Parathyroid adenoma (tissue), 2 donors: ENCODE results near the gene LTBP1.
"Not testable (repeated sequence)": the region's sequence is repeated elsewhere in the genome, so short reads cannot be mapped to it uniquely, and the experiment has no call there.

Experiments used
- H2AFZ ChIP-seq: fragments of 300-600 bp; sonication (generic); one replicate; pipeline ENCODE4 v1.7.0; 2017; ENCODE audit warnings: antibody characterized with exemption, mild to moderate bottlenecking
- H3K27ac ChIP-seq: fragments of 300-600 bp; sonication (generic); one replicate; pipeline ENCODE4 v1.7.0; 2017
- H3K27me3 ChIP-seq: fragments of 300-600 bp; sonication (generic); one replicate; pipeline ENCODE4 v1.7.0; 2017; ENCODE audit warnings: low read length; ENCODE audit not compliant: control insufficient read depth, insufficient read depth
- H3K36me3 ChIP-seq: fragments of 300-600 bp; sonication (generic); one replicate; pipeline ENCODE4 v1.7.0; 2017; ENCODE audit warnings: low read length; ENCODE audit not compliant: control insufficient read depth, insufficient read depth
- H3K4me1 ChIP-seq: fragments of 300-600 bp; sonication (generic); one replicate; pipeline ENCODE4 v1.7.0; 2017; ENCODE audit warnings: control low read depth
- H3K4me2 ChIP-seq: fragments of 300-600 bp; sonication (generic); one replicate; pipeline ENCODE4 v1.7.0; 2017; ENCODE audit warnings: low read length
- H3K4me3 ChIP-seq: fragments of 300-600 bp; sonication (generic); one replicate; pipeline ENCODE4 v1.7.0; 2017; ENCODE audit warnings: low read depth, low read length
- H3K79me2 ChIP-seq: fragments of 300-600 bp; sonication (generic); one replicate; pipeline ENCODE4 v1.7.0; 2017; ENCODE audit warnings: control low read depth
- H3K9ac ChIP-seq: fragments of 300-600 bp; sonication (generic); one replicate; pipeline ENCODE4 v1.7.0; 2017; ENCODE audit warnings: mild to moderate bottlenecking
- H3K9me3 ChIP-seq: fragments of 300-600 bp; sonication (generic); one replicate; pipeline ENCODE4 v1.7.0; 2017; ENCODE audit warnings: low read length; ENCODE audit not compliant: control insufficient read depth
- TF ChIP-seq, protein P1 (sequence below): fragments of 300-600 bp; sonication (generic); IDR thresholded peaks from one replicate; pipeline ENCODE4 v1.7.0; 2017; ENCODE audit warnings: antibody characterized with exemption, mild to moderate bottlenecking
- donor health status: primary hyperparathyroidism.

The LTBP1 gene

GRCh38 chr2:33363325-33364298 lies 416.9 kb downstream of the LTBP1 start:
- H2AFZ ChIP-seq: no peak overlapping the region
- no peaks in the 10 kb centered on the region for H3K36me3 ChIP-seq
- no peak overlapping the region for H3K4me3 ChIP-seq
- H3K4me2 ChIP-seq: no peak overlapping the region
- H3K79me2 ChIP-seq: no peaks in the 10 kb centered on the region
- H3K9me3 ChIP-seq: no peaks in the 10 kb centered on the region
- H3K27ac ChIP-seq: no peak overlapping the region
- H3K9ac ChIP-seq: no peak overlapping the region
- no peaks in the 10 kb centered on the region for H3K4me1 ChIP-seq
- H3K27me3 ChIP-seq: no peaks in the 10 kb centered on the region
- TF ChIP-seq, protein P1, sequence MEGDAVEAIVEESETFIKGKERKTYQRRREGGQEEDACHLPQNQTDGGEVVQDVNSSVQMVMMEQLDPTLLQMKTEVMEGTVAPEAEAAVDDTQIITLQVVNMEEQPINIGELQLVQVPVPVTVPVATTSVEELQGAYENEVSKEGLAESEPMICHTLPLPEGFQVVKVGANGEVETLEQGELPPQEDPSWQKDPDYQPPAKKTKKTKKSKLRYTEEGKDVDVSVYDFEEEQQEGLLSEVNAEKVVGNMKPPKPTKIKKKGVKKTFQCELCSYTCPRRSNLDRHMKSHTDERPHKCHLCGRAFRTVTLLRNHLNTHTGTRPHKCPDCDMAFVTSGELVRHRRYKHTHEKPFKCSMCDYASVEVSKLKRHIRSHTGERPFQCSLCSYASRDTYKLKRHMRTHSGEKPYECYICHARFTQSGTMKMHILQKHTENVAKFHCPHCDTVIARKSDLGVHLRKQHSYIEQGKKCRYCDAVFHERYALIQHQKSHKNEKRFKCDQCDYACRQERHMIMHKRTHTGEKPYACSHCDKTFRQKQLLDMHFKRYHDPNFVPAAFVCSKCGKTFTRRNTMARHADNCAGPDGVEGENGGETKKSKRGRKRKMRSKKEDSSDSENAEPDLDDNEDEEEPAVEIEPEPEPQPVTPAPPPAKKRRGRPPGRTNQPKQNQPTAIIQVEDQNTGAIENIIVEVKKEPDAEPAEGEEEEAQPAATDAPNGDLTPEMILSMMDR: no peak

DNA sequence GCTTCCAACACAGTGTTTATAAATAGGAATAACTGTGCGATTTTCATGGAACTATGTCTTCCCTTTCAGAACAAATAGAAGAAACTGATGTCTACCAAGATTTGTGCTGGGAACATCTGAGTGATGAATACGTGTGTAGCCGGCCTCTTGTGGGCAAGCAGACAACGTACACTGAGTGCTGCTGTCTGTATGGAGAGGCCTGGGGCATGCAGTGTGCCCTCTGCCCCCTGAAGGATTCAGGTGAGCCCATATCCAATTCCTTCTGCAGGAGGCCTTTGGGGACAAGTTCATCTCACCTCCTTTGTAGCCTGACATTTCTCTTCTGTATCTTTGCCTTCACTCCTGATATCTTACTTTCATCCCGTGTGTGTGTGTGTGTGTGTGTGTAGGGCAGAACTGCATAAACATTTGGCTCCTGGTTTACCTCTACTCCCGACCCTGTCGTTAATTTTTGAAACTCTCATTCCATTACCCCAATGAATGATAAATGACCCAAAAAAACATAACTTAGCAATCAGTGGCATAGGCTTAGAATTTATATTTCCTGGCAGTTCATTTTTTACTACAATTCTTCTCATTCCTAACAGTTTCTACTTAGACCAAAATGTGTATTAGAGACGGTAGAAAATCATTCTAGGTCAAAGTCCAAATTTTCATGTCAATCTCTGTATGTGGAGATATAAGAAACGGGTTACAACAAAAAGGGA lies 418.7 kb downstream of the LTBP1 start:
- no peak overlapping the region for H3K4me3 ChIP-seq
- H2AFZ ChIP-seq: no peak overlapping the region
- no peak overlapping the region for H3K27ac ChIP-seq
- no peaks in the 10 kb centered on the region for H3K36me3 ChIP-seq
- no peak overlapping the region for H3K9ac ChIP-seq
- H3K79me2 ChIP-seq: no peaks in the 10 kb centered on the region
- no peaks in the 10 kb centered on the region for H3K4me1 ChIP-seq
- H3K27me3 ChIP-seq: no peaks in the 10 kb centered on the region
- no peak overlapping the region for H3K4me2 ChIP-seq
- TF ChIP-seq, protein P1: no peak
- no peaks in the 10 kb centered on the region for H3K9me3 ChIP-seq

- TF ChIP-seq, protein P1: no peak
- H3K4me1 ChIP-seq: no peaks in the 10 kb centered on the region
- H3K79me2 ChIP-seq: no peaks in the 10 kb centered on the region
- H2AFZ ChIP-seq: no peak overlapping the region
- H3K4me2 ChIP-seq: no peak overlapping the region
- H3K27ac ChIP-seq: no peak overlapping the region
- no peak overlapping the region for H3K9ac ChIP-seq
- H3K36me3 ChIP-seq: no peaks in the 10 kb centered on the region
- no peaks in the 10 kb centered on the region for H3K27me3 ChIP-seq
- H3K9me3 ChIP-seq: no peaks in the 10 kb centered on the region
- no peak overlapping the region for H3K4me3 ChIP-seq
Measured at GRCh38 chr2:33366473-33366872, 419.7 kb downstream of the LTBP1 start.

DNA sequence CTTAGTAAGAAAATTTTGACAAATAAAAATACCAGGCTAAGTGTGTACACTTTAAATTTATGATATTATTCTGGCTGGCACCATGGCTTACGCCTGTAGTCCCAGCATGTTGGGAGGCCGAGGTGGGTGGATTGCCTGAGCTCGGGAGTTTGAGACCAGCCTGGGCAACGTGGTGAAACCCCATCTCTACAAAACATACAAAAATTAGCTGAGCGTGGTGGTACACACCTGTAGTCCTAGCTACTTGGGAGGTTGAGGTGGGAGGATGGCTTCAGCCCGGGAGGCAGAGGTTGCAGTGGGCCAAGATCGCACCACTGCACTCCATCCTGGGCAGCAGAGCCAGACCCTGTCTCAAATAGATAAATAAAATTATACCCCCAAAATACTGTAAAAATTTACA lies 421.8 kb downstream of the LTBP1 start:
- H3K4me3 ChIP-seq, H3K4me2 ChIP-seq, H3K4me1 ChIP-seq, H3K9ac ChIP-seq, H2AFZ ChIP-seq, H3K27ac ChIP-seq, H3K36me3 ChIP-seq, H3K9me3 ChIP-seq, H3K27me3 ChIP-seq, H3K79me2 ChIP-seq: not testable (repeated sequence)

- TF ChIP-seq, protein P1: no peak
- Histone ChIP-seq H3K27ac (no peak overlapping the region), H3K9ac (no peak overlapping the region), H3K27me3 (no peaks in the 10 kb centered on the region), H3K4me3 (no peak overlapping the region), H3K9me3 (no peaks in the 10 kb centered on the region), H2AFZ (no peak overlapping the region), H3K4me2 (no peak overlapping the region), H3K79me2 (no peaks in the 10 kb centered on the region), H3K4me1 (no peaks in the 10 kb centered on the region), H3K36me3 (no peaks in the 10 kb centered on the region)
Measured at GRCh38 chr2:33369191-33369590, 422.4 kb downstream of the LTBP1 start.
